IMR-90 (cell line): ENCODE results near the gene PLEKHG4. TPM values are rescaled to one million over a fixed set of nuclear protein-coding genes. Genes with fewer than 3 reads are reported as not detected.

ENCODE experiments used
- ATAC-seq: fragments of 200-7000 bp; cut with Tn5 transposase; 2 replicates; pipeline ENCODE4 v1.9.1; 2020; ENCODE audit warnings: low read depth, mild to moderate bottlenecking, moderate library complexity
- BruUV-seq: library from RNA; stranded (reverse); fragments of 400-500 nt; replicated peaks from 2 replicates; lab custom pipeline; 2021; lab: Mats Ljungman, UMichigan
- CTCF ChIA-PET: fragments of 300-600 bp; formaldehyde crosslinking; extraction: SDS; loops from one replicate; lab custom pipeline; 2021; ENCODE audit warnings: antibody characterized with exemption; lab: Yijun Ruan, JAX
- POLR2A ChIA-PET: fragments of 300-600 bp; sonication (Branson Sonifier 250); formaldehyde crosslinking; loops from one replicate; lab custom pipeline; 2022; ENCODE audit warnings: antibody characterized with exemption; ENCODE audit not compliant: unreplicated experiment; lab: Charles Lee
- DNase-seq: peaks from one replicate; pipeline ENCODE4 v3.0.0; 2013
- H2AFZ ChIP-seq: replicated peaks from 2 replicates; pipeline ENCODE3; 2013; ENCODE audit warnings: low read length, mild to moderate bottlenecking; ENCODE audit not compliant: poor library complexity
- H2AK5ac ChIP-seq: 2 replicates; pipeline ENCODE4 v1.6.1; 2013; ENCODE audit warnings: low read depth, low read length, inconsistent platforms
- H2AK9ac ChIP-seq: replicated peaks from 2 replicates; pipeline ENCODE3; 2013; ENCODE audit warnings: mild to moderate bottlenecking, low read depth, low read length, moderate library complexity; ENCODE audit not compliant: poor library complexity
- H2BK120ac ChIP-seq: 2 replicates; pipeline ENCODE4 v1.6.1; 2013; ENCODE audit warnings: low read depth, low read length, inconsistent platforms
- H2BK15ac ChIP-seq: 3 replicates; pipeline ENCODE4 v1.6.1; 2013; ENCODE audit warnings: low read depth, low read length, inconsistent platforms
- H2BK20ac ChIP-seq: 2 replicates; pipeline ENCODE4 v1.6.1; 2013; ENCODE audit warnings: low read depth, mild to moderate bottlenecking, inconsistent platforms, low read length, moderate library complexity
- H2BK5ac ChIP-seq: 2 replicates; pipeline ENCODE4 v1.6.1; 2013; ENCODE audit warnings: mild to moderate bottlenecking, low read depth, low read length, inconsistent platforms; ENCODE audit not compliant: poor library complexity, severe bottlenecking
- H3K14ac ChIP-seq: replicated peaks from 2 replicates; pipeline ENCODE4 v1.6.1; 2013; ENCODE audit warnings: low read depth, low read length, inconsistent platforms
- H3K18ac ChIP-seq: 2 replicates; pipeline ENCODE4 v1.6.1; 2013; ENCODE audit warnings: low read depth, low read length, control low read depth
- H3K23ac ChIP-seq: 2 replicates; pipeline ENCODE4 v1.6.1; 2013; ENCODE audit warnings: low read depth, low read length, inconsistent platforms
- H3K27ac ChIP-seq: 2 replicates; pipeline ENCODE4 v1.5.1; 2013; ENCODE audit warnings: mild to moderate bottlenecking, control low read depth, low read length; ENCODE audit not compliant: insufficient read depth
- H3K27me3 ChIP-seq: 2 replicates; pipeline ENCODE4 v1.6.1; 2013; ENCODE audit warnings: low read length; ENCODE audit not compliant: control insufficient read depth, insufficient read depth
- H3K36me3 ChIP-seq: 2 replicates; pipeline ENCODE4 v1.6.1; 2013; ENCODE audit warnings: low read length, mixed read lengths; ENCODE audit not compliant: control insufficient read depth, insufficient read depth
- H3K4ac ChIP-seq: 2 replicates; pipeline ENCODE4 v1.6.1; 2013; ENCODE audit warnings: low read depth, low read length, inconsistent platforms
- H3K4me1 ChIP-seq: 2 replicates; pipeline ENCODE4 v1.6.1; 2013; ENCODE audit warnings: low read length, mixed read lengths; ENCODE audit not compliant: control insufficient read depth, insufficient read depth
- H3K4me2 ChIP-seq: 2 replicates; pipeline ENCODE4 v1.6.1; 2013; ENCODE audit warnings: low read depth, mild to moderate bottlenecking, control low read depth, low read length, moderate library complexity
- H3K4me3 ChIP-seq: 2 replicates; pipeline ENCODE4 v1.5.1; 2013; ENCODE audit warnings: low read depth, mild to moderate bottlenecking, control low read depth, low read length, moderate library complexity; ENCODE audit not compliant: insufficient read depth
- H3K56ac ChIP-seq: 2 replicates; pipeline ENCODE4 v1.6.1; 2013; ENCODE audit warnings: low read length, inconsistent platforms; ENCODE audit not compliant: insufficient read depth; ENCODE audit errors: extremely low read depth
- H3K79me1 ChIP-seq, 2 experiments: 2 replicates each; pipeline ENCODE4 v1.6.1; 2013; ENCODE audit warnings: low read length in 2 of 2, inconsistent platforms in 1 of 2, low read depth in 1 of 2
- H3K9ac ChIP-seq: 2 replicates; pipeline ENCODE4 v1.6.1; 2013; ENCODE audit warnings: low read depth, low read length, control low read depth
- H3K9me1 ChIP-seq: 2 replicates; pipeline ENCODE4 v1.6.1; 2013; ENCODE audit warnings: low read length, inconsistent platforms; ENCODE audit not compliant: insufficient read depth
- H3K9me3 ChIP-seq: 2 replicates; pipeline ENCODE4 v1.6.1; 2013; ENCODE audit warnings: low read length; ENCODE audit not compliant: control insufficient read depth, insufficient read depth
- H4K20me1 ChIP-seq: 2 replicates; pipeline ENCODE4 v1.6.1; 2013; ENCODE audit warnings: low read length, inconsistent platforms; ENCODE audit not compliant: insufficient read depth
- H4K5ac ChIP-seq: 2 replicates; pipeline ENCODE4 v1.6.1; 2013; ENCODE audit warnings: mild to moderate bottlenecking, low read depth, low read length, control low read depth
- H4K8ac ChIP-seq, 2 experiments: 2 replicates each; pipeline ENCODE4 v1.6.1; 2013; ENCODE audit warnings: low read depth in 2 of 2, low read length in 2 of 2, control low read depth in 1 of 2, inconsistent platforms in 1 of 2
- H4K91ac ChIP-seq: 2 replicates; pipeline ENCODE4 v1.6.1; 2013; ENCODE audit warnings: low read depth, low read length, inconsistent platforms; ENCODE audit not compliant: insufficient read depth
- CEBPB ChIP-seq: IDR thresholded peaks from 2 replicates; pipeline ENCODE4 v1.6.1; 2012; ENCODE audit warnings: low read depth, low read length, improper control_type of control experiment
- MAFK ChIP-seq: IDR thresholded peaks from 2 replicates; pipeline ENCODE4 v1.6.1; 2012; ENCODE audit warnings: low read depth, low read length, improper control_type of control experiment
- RFX5 ChIP-seq: IDR thresholded peaks from 2 replicates; pipeline ENCODE4 v1.8.0; 2012; ENCODE audit warnings: low read depth, mild to moderate bottlenecking, low read length, moderate library complexity
- WGBS, 2 experiments: methylation state at CpG; one replicate each; pipeline versions ENCODE4 v1.1.5 to v1.1.7; 2013; ENCODE audit warnings: missing lambda C conversion rate in 2 of 2; ENCODE audit not compliant: insufficient read length in 1 of 2; ENCODE audit errors: extremely low coverage in 2 of 2; 5-methylcytosine and 5-hydroxymethylcytosine counted together
- dilution Hi-C: fragments of 300-500 bp; cut with HindIII; formaldehyde crosslinking; loops from one replicate; pipeline ENCODE4 v1.14.3; 2018; ENCODE audit warnings: low sequenced_read_pairs; ENCODE audit not compliant: unreplicated experiment
- in situ Hi-C: fragments of 300-500 bp; cut with MboI; formaldehyde crosslinking; loops from 3 replicates; pipeline ENCODE4 v1.14.3; 2019; ENCODE audit warnings: low sequenced_read_pairs, inconsistent platforms, mixed read lengths
- intact Hi-C: fragments of 100-400 bp; cut with micrococcal nuclease; formaldehyde crosslinking; loops from 2 replicates; pipeline ENCODE4 v1.10.0; 2022
- polyA plus RNA-seq, 3 experiments: library from polyadenylated mRNA; depleted of rRNA; stranded (reverse); fragments of >200 nt; gene quantifications; 2 replicates each; pipeline ENCODE4 v1.2.3, GENCODE V29; 2012; ENCODE audit warnings: low replicate concordance in 1 of 3
- total RNA-seq: library from RNA; depleted of rRNA; stranded (reverse); fragments of >200 nt; gene quantifications from 2 replicates; pipeline ENCODE4 v1.2.3, GENCODE V29; 2012

Gene PLEKHG4
- total and polyA plus RNA-seq, 2 of the 4 experiments (the other 2 are of a cell fraction): 14.0 to 50.7 TPM

- dilution Hi-C loops: no loop called here
These were observed 21.0 kb upstream of the PLEKHG4 start for GRCh38 chr16:67258161-67258835.

More at GRCh38 chr16:67258161-67258835, 21.0 kb upstream of the PLEKHG4 start:
- Histone ChIP-seq H2AK9ac (no peak overlapping the region), H3K9me3 (no peaks in the 10 kb centered on the region), H3K79me1 (no peaks in the 10 kb centered on the region), H3K27ac (no peak overlapping the region), H4K8ac (no peak overlapping the region), H3K4me3 (no peak overlapping the region), H4K91ac (no peak overlapping the region), H4K20me1 (no peaks in the 10 kb centered on the region), H2AFZ (no peak overlapping the region), H2BK5ac (no peak overlapping the region), H3K27me3 (no peaks in the 10 kb centered on the region), H3K56ac (no peak overlapping the region), H2AK5ac (no peak overlapping the region), H3K4me1 (peaks cover 2% of the 10 kb centered on the region; the same call in 1 of the 2 replicates), H2BK120ac (no peak overlapping the region), H3K14ac (no peak overlapping the region), H2BK15ac (no peak overlapping the region), H3K9me1 (no peaks in the 10 kb centered on the region), H3K23ac (no peak overlapping the region), H3K9ac (no peak overlapping the region), H2BK20ac (no peak overlapping the region), H3K4ac (no peak overlapping the region), H4K5ac (no peak overlapping the region), H3K18ac (no peak overlapping the region), H3K4me2 (no peak overlapping the region), H3K36me3 (peaks cover 18% of the 10 kb centered on the region)
- 100% methylated on average over 4 of the region's 11 CpGs; no CpG with 5 or more reads in 1 of the 2 experiments for WGBS, 2 experiments
- no TSS peak for BruUV-seq
- DNase-seq: no peak
- TF ChIP-seq MAFK (no peak), CEBPB (no peak), RFX5 (no peak)
- CTCF ChIA-PET: no interaction called here
- POLR2A ChIA-PET: no interaction called here
- intact Hi-C loops (no loop called here), in situ Hi-C loops (loop anchor here (10.0 kb wide), 1 partner anchor 197 kb away; no protein-coding TSS in a partner anchor)
- no peak for ATAC-seq
